ENCODE results near the gene B2M. TPM values are rescaled to one million over a fixed set of nuclear protein-coding genes. Genes with fewer than 3 reads are reported as not detected.
A peak's percentile ranks its signal among the peaks of the same experiment; 100 is the strongest.
"Not testable (repeated sequence)": the region's sequence is repeated elsewhere in the genome, so short reads cannot be mapped to it uniquely, and the experiment has no call there.

B2M gene
- polyA plus RNA-seq, 1 experiment = 5,536 TPM

DNA sequence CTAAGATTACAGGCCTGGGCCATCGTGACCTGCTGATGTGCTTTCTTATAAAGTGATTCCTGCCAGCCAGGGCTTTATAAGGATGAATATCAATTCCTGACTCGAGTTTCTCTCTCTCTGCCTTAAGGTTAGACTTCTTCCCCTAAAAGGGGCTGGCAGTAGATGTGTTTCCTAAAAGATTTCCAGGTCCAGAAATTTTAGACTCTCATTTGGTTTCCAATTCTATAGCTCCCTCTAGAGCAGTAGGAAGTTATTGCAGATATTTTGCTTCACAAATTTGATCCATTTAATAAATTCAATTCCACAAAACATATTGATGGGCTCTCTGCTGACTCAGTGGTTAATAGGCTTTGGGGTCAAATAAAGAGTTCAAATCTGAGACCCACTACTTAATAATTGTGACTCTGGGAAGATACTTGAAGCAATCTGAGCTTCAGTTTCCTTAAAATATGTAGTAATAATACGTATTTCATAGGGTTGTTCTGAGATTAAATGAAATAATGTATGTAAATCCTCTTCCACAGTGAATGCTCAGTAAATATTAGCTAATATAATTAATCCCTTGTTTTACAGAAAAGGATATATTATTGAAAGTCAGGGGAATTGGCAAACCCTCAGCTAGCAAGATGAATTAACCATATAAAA is 27.1 kb downstream of the B2M start:
- DNase-seq (ENCODE audit: low read depth, low spot score) = peak; percentile 39
- POLR2A ChIA-PET = interaction anchor here (0.9 to 4.0 kb wide), 2 partner anchors 23 to 26 kb away, joined by 8 to 35 read pairs; partner anchors contain the start of genes B2M and PATL2
- TF ChIP-seq, protein P1, sequence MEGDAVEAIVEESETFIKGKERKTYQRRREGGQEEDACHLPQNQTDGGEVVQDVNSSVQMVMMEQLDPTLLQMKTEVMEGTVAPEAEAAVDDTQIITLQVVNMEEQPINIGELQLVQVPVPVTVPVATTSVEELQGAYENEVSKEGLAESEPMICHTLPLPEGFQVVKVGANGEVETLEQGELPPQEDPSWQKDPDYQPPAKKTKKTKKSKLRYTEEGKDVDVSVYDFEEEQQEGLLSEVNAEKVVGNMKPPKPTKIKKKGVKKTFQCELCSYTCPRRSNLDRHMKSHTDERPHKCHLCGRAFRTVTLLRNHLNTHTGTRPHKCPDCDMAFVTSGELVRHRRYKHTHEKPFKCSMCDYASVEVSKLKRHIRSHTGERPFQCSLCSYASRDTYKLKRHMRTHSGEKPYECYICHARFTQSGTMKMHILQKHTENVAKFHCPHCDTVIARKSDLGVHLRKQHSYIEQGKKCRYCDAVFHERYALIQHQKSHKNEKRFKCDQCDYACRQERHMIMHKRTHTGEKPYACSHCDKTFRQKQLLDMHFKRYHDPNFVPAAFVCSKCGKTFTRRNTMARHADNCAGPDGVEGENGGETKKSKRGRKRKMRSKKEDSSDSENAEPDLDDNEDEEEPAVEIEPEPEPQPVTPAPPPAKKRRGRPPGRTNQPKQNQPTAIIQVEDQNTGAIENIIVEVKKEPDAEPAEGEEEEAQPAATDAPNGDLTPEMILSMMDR (IDR thresholded peaks at IDR 0.05; ENCODE audit: low read depth, low read length) = peak; percentile 80

DNA sequence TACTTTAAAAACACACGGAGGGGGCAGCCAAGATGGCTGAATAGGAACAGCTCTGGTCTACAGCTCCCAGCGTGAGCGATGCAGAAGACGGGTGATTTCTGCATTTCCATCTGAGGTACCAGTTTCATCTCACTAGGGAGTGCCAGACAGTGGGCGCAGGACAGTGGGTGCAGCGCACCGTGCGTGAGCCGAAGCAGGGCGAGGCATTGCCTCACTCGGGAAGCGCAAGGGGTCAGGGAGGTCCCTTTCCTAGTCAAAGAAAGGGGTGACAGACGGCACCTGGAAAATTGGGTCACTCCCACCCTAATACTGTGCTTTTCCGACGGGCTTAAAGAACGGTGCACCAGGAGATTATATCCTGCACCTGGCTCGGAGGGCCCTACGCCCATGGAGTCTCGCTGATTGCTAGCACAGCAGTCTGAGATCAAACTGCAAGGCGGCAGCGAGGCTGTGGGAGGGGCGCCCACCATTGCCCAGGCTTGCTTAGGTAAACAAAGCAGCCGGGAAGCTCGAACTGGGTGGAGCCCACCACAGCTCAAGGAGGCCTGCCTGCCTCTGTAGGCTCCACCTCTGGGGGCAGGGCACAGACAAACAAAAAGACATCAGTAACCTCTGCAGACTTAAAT is 28.0 kb downstream of the B2M start:
- H3K27me3 ChIP-seq (ENCODE audit: control insufficient read depth, insufficient read depth, low read length); H3K27ac ChIP-seq (ENCODE audit: low read depth, low read length); POLR2A ChIA-PET; H3K4me3 ChIP-seq (ENCODE audit: low read depth, low read length); H3K9me3 ChIP-seq (ENCODE audit: control insufficient read depth, insufficient read depth, low read length); DNase-seq (ENCODE audit: low read depth, low spot score): not testable (repeated sequence)
- CTCF ChIA-PET = interaction anchor here (0.6 to 6.5 kb wide), 37 partner anchors 9 to 299 kb away, joined by 3 to 180 read pairs (median 5); partner anchors contain the start of genes B2M and SPG11

More for the DNA sequence above, 27.1 kb downstream of the B2M start:
- no peaks in the 10 kb centered on the region for H3K9me3 ChIP-seq (ENCODE audit: control insufficient read depth, insufficient read depth, low read length)
- CTCF ChIA-PET = interaction anchor here (0.6 to 6.5 kb wide), 48 partner anchors 8 to 379 kb away, joined by 3 to 180 read pairs (median 4); partner anchors contain the start of genes B2M and SPG11
- no peak overlapping the region for H3K4me3 ChIP-seq (ENCODE audit: low read depth, low read length)
- H3K27ac ChIP-seq (ENCODE audit: low read depth, low read length) = no peak overlapping the region
- no peaks in the 10 kb centered on the region for H3K27me3 ChIP-seq (ENCODE audit: control insufficient read depth, insufficient read depth, low read length)

DNA sequence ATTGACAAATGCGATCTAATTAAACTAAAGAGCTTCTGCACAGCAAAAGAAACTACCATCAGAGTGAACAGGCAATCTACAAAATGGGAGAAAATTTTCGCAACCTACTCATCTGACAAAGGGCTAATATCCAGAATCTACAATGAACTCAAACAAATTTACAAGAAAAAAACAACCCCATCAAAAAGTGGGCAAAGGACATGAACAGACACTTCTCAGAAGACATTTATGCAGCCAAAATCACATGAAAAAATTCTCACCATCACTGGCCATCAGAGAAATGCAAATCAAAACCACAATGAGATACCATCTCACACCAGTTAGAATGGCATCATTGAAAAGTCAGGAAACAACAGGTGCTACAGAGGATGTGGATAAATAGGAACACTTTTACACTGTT is 32.1 kb downstream of the B2M start:
- H3K27me3 ChIP-seq (ENCODE audit: control insufficient read depth, insufficient read depth, low read length); POLR2A ChIA-PET; CTCF ChIA-PET; DNase-seq (ENCODE audit: low read depth, low spot score); H3K9me3 ChIP-seq (ENCODE audit: control insufficient read depth, insufficient read depth, low read length); H3K27ac ChIP-seq (ENCODE audit: low read depth, low read length); H3K4me3 ChIP-seq (ENCODE audit: low read depth, low read length): not testable (repeated sequence)

DNA sequence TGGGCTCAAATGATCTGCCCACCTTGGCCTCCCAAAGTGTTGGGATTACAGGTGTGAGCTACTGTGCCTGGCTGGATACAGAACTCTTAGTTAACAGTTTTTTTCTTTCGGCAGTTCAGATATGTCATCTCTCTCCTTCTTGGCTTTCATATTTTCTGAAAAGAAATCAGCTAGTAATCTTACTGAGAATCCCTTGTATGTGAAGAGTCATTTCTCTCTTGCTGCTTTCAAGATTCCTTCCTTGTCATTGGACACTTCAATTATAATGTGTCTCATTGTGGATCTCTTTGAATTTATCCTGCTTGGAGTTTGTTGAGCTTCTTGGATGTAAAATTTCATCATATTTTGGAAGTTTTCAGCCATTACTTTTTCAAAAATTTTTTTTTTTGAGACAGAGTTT is 42.0 kb downstream of the B2M start:
- ChIA-PET POLR2A (no interaction called here), CTCF (interaction anchor here (1.0 to 1.5 kb wide), 2 partner anchors 15 to 16 kb away, joined by 3 to 4 read pairs; no protein-coding TSS in a partner anchor)
- Histone ChIP-seq H3K27ac (ENCODE audit: low read depth, low read length) (no peak overlapping the region), H3K9me3 (ENCODE audit: control insufficient read depth, insufficient read depth, low read length) (no peaks in the 10 kb centered on the region), H3K27me3 (ENCODE audit: control insufficient read depth, insufficient read depth, low read length) (peaks cover 13% of the 10 kb centered on the region), H3K4me3 (ENCODE audit: low read depth, low read length) (no peak overlapping the region)
- no peak for DNase-seq (ENCODE audit: low read depth, low spot score)
- TF ChIP-seq, protein P1 (IDR thresholded peaks at IDR 0.05; ENCODE audit: low read depth, low read length) = no peak

DNA sequence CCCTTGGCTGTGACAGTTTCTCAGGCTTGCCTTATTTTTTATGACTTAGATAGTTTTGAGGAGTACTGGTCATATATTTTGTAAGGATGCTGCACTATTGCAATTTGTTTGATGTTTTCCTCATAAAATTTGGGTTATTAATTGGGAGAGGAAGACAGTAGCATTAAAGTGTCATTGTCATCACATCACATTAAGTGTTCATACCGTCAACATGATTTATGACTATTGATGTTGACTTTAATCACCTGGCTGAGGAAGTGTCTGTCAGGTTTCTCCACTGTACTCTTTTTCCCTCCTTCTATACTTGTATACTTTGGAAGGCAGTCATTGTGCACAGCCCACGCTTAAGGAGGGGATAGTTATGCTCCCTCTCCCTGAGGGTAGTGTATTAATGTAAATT is 51.9 kb downstream of the B2M start:
- ChIA-PET CTCF (no interaction called here), POLR2A (no interaction called here)

More for the DNA sequence above, 51.9 kb downstream of the B2M start:
- Histone ChIP-seq H3K27me3 (ENCODE audit: control insufficient read depth, insufficient read depth, low read length) (peaks cover 7% of the 10 kb centered on the region), H3K27ac (ENCODE audit: low read depth, low read length) (no peak overlapping the region), H3K4me3 (ENCODE audit: low read depth, low read length) (no peak overlapping the region), H3K9me3 (ENCODE audit: control insufficient read depth, insufficient read depth, low read length) (no peaks in the 10 kb centered on the region)
- TF ChIP-seq, protein P1 (IDR thresholded peaks at IDR 0.05; ENCODE audit: low read depth, low read length) = no peak
- DNase-seq (ENCODE audit: low read depth, low spot score) = no peak

Data from AG04450 (cell line).